ENCODE data around the gene MEF2A.
A peak's percentile ranks its signal among the peaks of the same experiment; 100 is the strongest.

Gene MEF2A

GRCh38 chr15:99564221-99565048, 1.3 kb upstream of the MEF2A start:
- peak; percentile 41 for DNase-seq

GRCh38 chr15:99565049-99565298, 810 bp upstream of the MEF2A start:
- DNase-seq: no peak

GRCh38 chr15:99566157-99566897, 543 bp downstream of the MEF2A start:
- DNase-seq: peak; percentile 32

GRCh38 chr15:99568625-99569352, 3.0 kb downstream of the MEF2A start:
- DNase-seq: no peak

GRCh38 chr15:99571299-99571698, 5.5 kb downstream of the MEF2A start:
- no peak for DNase-seq

GRCh38 chr15:99574048-99574447, 8.3 kb downstream of the MEF2A start:
- DNase-seq: no peak

- DNase-seq: no peak
Observed at GRCh38 chr15:99574502-99574901, 8.7 kb downstream of the MEF2A start.

- DNase-seq: no peak
Observed at GRCh38 chr15:99578809-99579208, 13.0 kb downstream of the MEF2A start.

GRCh38 chr15:99580076-99580475, 14.3 kb downstream of the MEF2A start:
- DNase-seq: no peak

GRCh38 chr15:99582508-99582960, 16.8 kb downstream of the MEF2A start:
- DNase-seq: no peak

GRCh38 chr15:99584081-99584600, 18.4 kb downstream of the MEF2A start:
- DNase-seq: no peak

- no peak for DNase-seq
Observed at GRCh38 chr15:99586121-99586520, 20.3 kb downstream of the MEF2A start.

- no peak for DNase-seq
Observed at GRCh38 chr15:99589801-99590200, 24.0 kb downstream of the MEF2A start.

GRCh38 chr15:99590913-99591646, 25.3 kb downstream of the MEF2A start:
- no peak for DNase-seq

- no peak for DNase-seq
Observed at GRCh38 chr15:99592145-99592791, 26.5 kb downstream of the MEF2A start.

- no peak for DNase-seq
Observed at GRCh38 chr15:99593070-99593469, 27.3 kb downstream of the MEF2A start.

- no peak for DNase-seq
Observed at GRCh38 chr15:99594916-99595315, 29.1 kb downstream of the MEF2A start.

GRCh38 chr15:99598296-99598695, 32.5 kb downstream of the MEF2A start:
- DNase-seq: no peak

GRCh38 chr15:99603828-99604227, 38.0 kb downstream of the MEF2A start:
- DNase-seq: no peak

- DNase-seq: no peak
Observed at GRCh38 chr15:99604865-99605264, 39.1 kb downstream of the MEF2A start.

GRCh38 chr15:99605490-99605931, 39.7 kb downstream of the MEF2A start:
- DNase-seq: no peak

GRCh38 chr15:99605990-99606389, 40.2 kb downstream of the MEF2A start:
- DNase-seq: no peak
